ENCODE results near the gene MAMDC2.

Gene MAMDC2

DNA sequence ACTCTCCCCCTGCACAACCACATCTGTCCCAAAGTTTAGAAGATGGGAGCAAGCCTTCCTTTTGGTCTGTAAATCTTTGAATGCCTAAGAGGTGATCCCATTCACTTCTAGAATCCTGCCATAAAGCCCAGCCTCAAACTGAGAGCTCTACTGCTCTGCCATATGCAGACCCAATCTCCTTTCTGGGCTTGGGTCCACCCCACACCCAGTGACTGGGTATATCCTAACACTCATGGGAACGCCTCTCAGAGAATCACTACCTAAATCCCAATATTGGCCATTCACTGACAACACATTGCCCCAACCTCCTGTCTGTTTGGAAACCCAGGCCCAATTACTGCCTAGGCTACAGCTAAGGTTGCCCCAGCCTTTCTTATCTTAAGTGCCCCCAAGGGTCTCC, 90.7 kb downstream of the MAMDC2 start:
- H3K4me3 ChIP-seq (ENCODE audit: low read length, poor library complexity, severe bottlenecking) = no peak overlapping the region
- H3K36me3 ChIP-seq (ENCODE audit: insufficient read depth, low read length) = no peaks in the 10 kb centered on the region
- no peaks in the 10 kb centered on the region for H4K20me1 ChIP-seq (ENCODE audit: insufficient read depth, low read length, poor library complexity, severe bottlenecking)
- H3K4me2 ChIP-seq (ENCODE audit: low read depth, low read length, poor library complexity, severe bottlenecking) = no peak overlapping the region
- no peak for TF ChIP-seq EZH2phosphoT487 (IDR thresholded peaks at IDR 0.05; ENCODE audit: borderline replicate concordance)
- TF ChIP-seq, protein P1, sequence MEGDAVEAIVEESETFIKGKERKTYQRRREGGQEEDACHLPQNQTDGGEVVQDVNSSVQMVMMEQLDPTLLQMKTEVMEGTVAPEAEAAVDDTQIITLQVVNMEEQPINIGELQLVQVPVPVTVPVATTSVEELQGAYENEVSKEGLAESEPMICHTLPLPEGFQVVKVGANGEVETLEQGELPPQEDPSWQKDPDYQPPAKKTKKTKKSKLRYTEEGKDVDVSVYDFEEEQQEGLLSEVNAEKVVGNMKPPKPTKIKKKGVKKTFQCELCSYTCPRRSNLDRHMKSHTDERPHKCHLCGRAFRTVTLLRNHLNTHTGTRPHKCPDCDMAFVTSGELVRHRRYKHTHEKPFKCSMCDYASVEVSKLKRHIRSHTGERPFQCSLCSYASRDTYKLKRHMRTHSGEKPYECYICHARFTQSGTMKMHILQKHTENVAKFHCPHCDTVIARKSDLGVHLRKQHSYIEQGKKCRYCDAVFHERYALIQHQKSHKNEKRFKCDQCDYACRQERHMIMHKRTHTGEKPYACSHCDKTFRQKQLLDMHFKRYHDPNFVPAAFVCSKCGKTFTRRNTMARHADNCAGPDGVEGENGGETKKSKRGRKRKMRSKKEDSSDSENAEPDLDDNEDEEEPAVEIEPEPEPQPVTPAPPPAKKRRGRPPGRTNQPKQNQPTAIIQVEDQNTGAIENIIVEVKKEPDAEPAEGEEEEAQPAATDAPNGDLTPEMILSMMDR (conservative IDR thresholded peaks at IDR 0.05; ENCODE audit: low read length) = no peak
- H3K27me3 ChIP-seq (ENCODE audit: insufficient read depth, low read length, poor library complexity, severe bottlenecking) = no peaks in the 10 kb centered on the region
- H3K79me2 ChIP-seq (ENCODE audit: insufficient read depth, low read length) = no peaks in the 10 kb centered on the region
- H3K9ac ChIP-seq (ENCODE audit: low read depth, low read length, poor library complexity, severe bottlenecking) = no peak overlapping the region
- H3F3A ChIP-seq (ENCODE audit: low read depth) = no peaks in the 10 kb centered on the region
- no peak overlapping the region for H2AFZ ChIP-seq (ENCODE audit: low read length)
- H3K9me2 ChIP-seq (replicated peaks; ENCODE audit: low read depth, low read length) = no peaks in the 10 kb centered on the region
- H3K4me1 ChIP-seq (ENCODE audit: insufficient read depth, low read length, poor library complexity, severe bottlenecking) = peaks cover 3% of the 10 kb centered on the region
- no peaks in the 10 kb centered on the region for H3K9me3 ChIP-seq (ENCODE audit: insufficient read depth, low read depth, low read length)

DNA sequence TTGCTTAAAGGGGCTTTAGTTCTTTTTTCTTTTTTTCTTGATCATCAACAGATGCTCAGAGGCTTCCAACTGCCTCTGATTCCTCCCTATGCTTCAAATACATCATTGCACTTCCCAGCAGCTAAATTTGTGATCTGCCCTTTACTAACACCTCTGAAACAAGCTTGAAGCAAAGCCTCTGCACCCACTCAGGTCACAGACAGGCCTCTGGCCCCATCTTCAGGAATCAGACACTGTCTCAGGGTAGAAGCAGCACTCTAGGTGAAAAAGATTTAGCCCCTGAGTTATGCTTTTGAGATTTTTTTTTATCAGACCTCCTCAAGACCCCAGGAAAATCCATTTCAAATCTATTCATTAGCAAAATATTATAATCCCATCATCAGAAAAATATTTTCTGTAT, 91.5 kb downstream of the MAMDC2 start:
- Histone ChIP-seq H2AFZ (ENCODE audit: low read length) (no peak overlapping the region), H3K4me1 (ENCODE audit: insufficient read depth, low read length, poor library complexity, severe bottlenecking) (peaks cover 3% of the 10 kb centered on the region), H4K20me1 (ENCODE audit: insufficient read depth, low read length, poor library complexity, severe bottlenecking) (no peaks in the 10 kb centered on the region), H3K9me3 (ENCODE audit: insufficient read depth, low read depth, low read length) (no peaks in the 10 kb centered on the region), H3K9me2 (replicated peaks; ENCODE audit: low read depth, low read length) (no peaks in the 10 kb centered on the region), H3K79me2 (ENCODE audit: insufficient read depth, low read length) (no peaks in the 10 kb centered on the region), H3F3A (ENCODE audit: low read depth) (no peaks in the 10 kb centered on the region), H3K27me3 (ENCODE audit: insufficient read depth, low read length, poor library complexity, severe bottlenecking) (no peaks in the 10 kb centered on the region), H3K4me3 (ENCODE audit: low read length, poor library complexity, severe bottlenecking) (no peak overlapping the region), H3K36me3 (ENCODE audit: insufficient read depth, low read length) (no peaks in the 10 kb centered on the region), H3K9ac (ENCODE audit: low read depth, low read length, poor library complexity, severe bottlenecking) (no peak overlapping the region), H3K4me2 (ENCODE audit: low read depth, low read length, poor library complexity, severe bottlenecking) (no peak overlapping the region)
- TF ChIP-seq, protein P1 (conservative IDR thresholded peaks at IDR 0.05; ENCODE audit: low read length) = no peak
- no peak for TF ChIP-seq EZH2phosphoT487 (IDR thresholded peaks at IDR 0.05; ENCODE audit: borderline replicate concordance)

DNA sequence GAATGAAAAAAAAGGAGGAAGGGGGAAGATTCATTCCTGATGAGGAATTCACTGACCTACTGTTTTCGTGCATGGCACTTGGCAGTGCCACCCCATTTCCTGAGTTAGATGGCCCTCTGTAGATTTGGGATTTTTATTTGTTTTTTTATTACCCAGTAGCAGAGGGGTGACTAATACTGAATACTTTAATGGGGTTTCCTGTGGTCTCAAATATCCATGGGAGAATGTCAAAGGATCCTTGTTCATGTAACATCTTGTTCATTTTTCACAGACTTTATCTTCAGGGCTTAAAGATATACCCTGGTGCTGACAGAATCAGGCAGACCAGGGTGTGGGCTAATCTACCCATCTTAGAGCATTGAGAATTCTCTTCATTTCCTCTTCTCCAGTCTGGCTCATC, 93.0 kb downstream of the MAMDC2 start:
- H3K4me2 ChIP-seq (ENCODE audit: low read depth, low read length, poor library complexity, severe bottlenecking) = no peak overlapping the region
- no peak overlapping the region for H3K4me3 ChIP-seq (ENCODE audit: low read length, poor library complexity, severe bottlenecking)
- H4K20me1 ChIP-seq (ENCODE audit: insufficient read depth, low read length, poor library complexity, severe bottlenecking) = no peaks in the 10 kb centered on the region
- no peaks in the 10 kb centered on the region for H3K79me2 ChIP-seq (ENCODE audit: insufficient read depth, low read length)
- no peak overlapping the region for H2AFZ ChIP-seq (ENCODE audit: low read length)
- no peaks in the 10 kb centered on the region for H3K36me3 ChIP-seq (ENCODE audit: insufficient read depth, low read length)
- H3K27me3 ChIP-seq (ENCODE audit: insufficient read depth, low read length, poor library complexity, severe bottlenecking) = no peaks in the 10 kb centered on the region
- no peaks in the 10 kb centered on the region for H3F3A ChIP-seq (ENCODE audit: low read depth)
- no peak overlapping the region for H3K9ac ChIP-seq (ENCODE audit: low read depth, low read length, poor library complexity, severe bottlenecking)
- no peaks in the 10 kb centered on the region for H3K9me2 ChIP-seq (replicated peaks; ENCODE audit: low read depth, low read length)
- H3K4me1 ChIP-seq (ENCODE audit: insufficient read depth, low read length, poor library complexity, severe bottlenecking) = peaks cover 3% of the 10 kb centered on the region
- TF ChIP-seq EZH2phosphoT487 (IDR thresholded peaks at IDR 0.05; ENCODE audit: borderline replicate concordance) = no peak
- TF ChIP-seq, protein P1 (conservative IDR thresholded peaks at IDR 0.05; ENCODE audit: low read length) = no peak
- H3K9me3 ChIP-seq (ENCODE audit: insufficient read depth, low read depth, low read length) = no peaks in the 10 kb centered on the region
